ENCODE measurements around the gene LTBP3. TPM values are rescaled to one million over a fixed set of nuclear protein-coding genes. Genes with fewer than 3 reads are reported as not detected.

Gene LTBP3
- total RNA-seq, 2 experiments from 2014 or later = 11.2 to 13.8 TPM

- Histone ChIP-seq H3K27ac (ENCODE audit: low read depth, low read length, poor library complexity, severe bottlenecking) (no peak overlapping the region), H3K36me3 (ENCODE audit: insufficient read depth, low read length) (peaks cover 27% of the 10 kb centered on the region; the same call in 1 of the 2 replicates)
These were observed 28.1 kb upstream of the LTBP3 start for GRCh38 chr11:65586247-65586630.

GRCh38 chr11:65585396-65586246 lies 27.5 kb upstream of the LTBP3 start:
- peaks cover 32% of the 10 kb centered on the region for H3K36me3 ChIP-seq (ENCODE audit: insufficient read depth, low read length)
- intact Hi-C loops (cut with micrococcal nuclease; ENCODE audit: unreplicated experiment) = no loop called here
- H3K4me1 ChIP-seq (ENCODE audit: insufficient read depth, low read length, poor library complexity, severe bottlenecking) = peaks cover 36% of the 10 kb centered on the region
- no peak overlapping the region for H3K4me2 ChIP-seq (ENCODE audit: low read length)
- H3K9me3 ChIP-seq (ENCODE audit: low read length) = no peaks in the 10 kb centered on the region
- no peak overlapping the region for H2AFZ ChIP-seq (ENCODE audit: low read length)
- no peaks in the 10 kb centered on the region for H3K9me2 ChIP-seq (ENCODE audit: insufficient read depth, low read length)
- CTCF ChIA-PET (ENCODE audit: unreplicated experiment) = no interaction called here
- POLR2A ChIA-PET = no interaction called here
- no peak overlapping the region for H3K27ac ChIP-seq (ENCODE audit: low read depth, low read length, poor library complexity, severe bottlenecking)
- no peaks in the 10 kb centered on the region for H3K79me2 ChIP-seq (ENCODE audit: insufficient read depth, low read depth, low read length)
- no peak for DNase-seq (ENCODE audit: low spot score)
- no peak overlapping the region for H3K4me3 ChIP-seq (ENCODE audit: low read depth, low read length, poor library complexity, severe bottlenecking)
- no peak for TF ChIP-seq EZH2phosphoT487 (IDR thresholded peaks at IDR 0.05; ENCODE audit: borderline replicate concordance, low read depth, low read length)
- no peaks in the 10 kb centered on the region for H4K20me1 ChIP-seq (ENCODE audit: insufficient read depth, low read length)
- BruUV-seq (replicated peaks) = no TSS peak

More at GRCh38 chr11:65586247-65586630, 28.1 kb upstream of the LTBP3 start:
- Histone ChIP-seq H4K20me1 (ENCODE audit: insufficient read depth, low read length) (no peaks in the 10 kb centered on the region), H3K4me1 (ENCODE audit: insufficient read depth, low read length, poor library complexity, severe bottlenecking) (peaks cover 36% of the 10 kb centered on the region), H3K4me3 (ENCODE audit: low read depth, low read length, poor library complexity, severe bottlenecking) (no peak overlapping the region), H3K9me2 (ENCODE audit: insufficient read depth, low read length) (no peaks in the 10 kb centered on the region), H2AFZ (ENCODE audit: low read length) (no peak overlapping the region), H3K4me2 (ENCODE audit: low read length) (no peak overlapping the region), H3K79me2 (ENCODE audit: insufficient read depth, low read depth, low read length) (no peaks in the 10 kb centered on the region), H3K9me3 (ENCODE audit: low read length) (no peaks in the 10 kb centered on the region)
- no peak for DNase-seq (ENCODE audit: low spot score)
- TF ChIP-seq EZH2phosphoT487 (IDR thresholded peaks at IDR 0.05; ENCODE audit: borderline replicate concordance, low read depth, low read length) = no peak
- TF ChIP-seq CTCF (conservative IDR thresholded peaks at IDR 0.05; ENCODE audit: low read length) = no peak
- CTCF ChIA-PET (ENCODE audit: unreplicated experiment) = no interaction called here
- POLR2A ChIA-PET = interaction anchor here (0.6 kb wide), 1 partner anchor 17 kb away, joined by 4 read pairs; no protein-coding TSS in a partner anchor
- intact Hi-C loops (cut with micrococcal nuclease; ENCODE audit: unreplicated experiment) = no loop called here
- BruUV-seq (replicated peaks) = no TSS peak

GRCh38 chr11:65584723-65585171 lies 26.6 kb upstream of the LTBP3 start:
- no TSS peak for BruUV-seq (replicated peaks)
- peaks cover 35% of the 10 kb centered on the region for H3K36me3 ChIP-seq (ENCODE audit: insufficient read depth, low read length)
- intact Hi-C loops (cut with micrococcal nuclease; ENCODE audit: unreplicated experiment) = no loop called here
- no peak overlapping the region for H3K4me3 ChIP-seq (ENCODE audit: low read depth, low read length, poor library complexity, severe bottlenecking)
- POLR2A ChIA-PET = no interaction called here
- no peaks in the 10 kb centered on the region for H3K79me2 ChIP-seq (ENCODE audit: insufficient read depth, low read depth, low read length)
- no peaks in the 10 kb centered on the region for H4K20me1 ChIP-seq (ENCODE audit: insufficient read depth, low read length)
- no peak for DNase-seq (ENCODE audit: low spot score)
- no peak overlapping the region for H2AFZ ChIP-seq (ENCODE audit: low read length)
- TF ChIP-seq CTCF (conservative IDR thresholded peaks at IDR 0.05; ENCODE audit: low read length) = no peak
- TF ChIP-seq EZH2phosphoT487 (IDR thresholded peaks at IDR 0.05; ENCODE audit: borderline replicate concordance, low read depth, low read length) = no peak
- H3K9me3 ChIP-seq (ENCODE audit: low read length) = no peaks in the 10 kb centered on the region
- peaks cover 33% of the 10 kb centered on the region for H3K4me1 ChIP-seq (ENCODE audit: insufficient read depth, low read length, poor library complexity, severe bottlenecking)
- no peak overlapping the region for H3K4me2 ChIP-seq (ENCODE audit: low read length)
- H3K9me2 ChIP-seq (ENCODE audit: insufficient read depth, low read length) = no peaks in the 10 kb centered on the region
- CTCF ChIA-PET (ENCODE audit: unreplicated experiment) = no interaction called here
- H3K27ac ChIP-seq (ENCODE audit: low read depth, low read length, poor library complexity, severe bottlenecking) = no peak overlapping the region

Measured in OCI-LY7 (cell line).